Inflammatory macrophage (primary cell): Measurements from ENCODE around the gene POLE.

Experiments used
- DNase-seq, 2 donors: peaks; one replicate each; pipeline ENCODE4 v3.0.0-alpha.2; 2020 to 2022

POLE gene

GRCh38 chr12:132592282-132592970 lies 94.7 kb downstream of the POLE start:
- DNase-seq = no peak

GRCh38 chr12:132591107-132591935 lies 95.8 kb downstream of the POLE start:
- no peak for DNase-seq

DNA sequence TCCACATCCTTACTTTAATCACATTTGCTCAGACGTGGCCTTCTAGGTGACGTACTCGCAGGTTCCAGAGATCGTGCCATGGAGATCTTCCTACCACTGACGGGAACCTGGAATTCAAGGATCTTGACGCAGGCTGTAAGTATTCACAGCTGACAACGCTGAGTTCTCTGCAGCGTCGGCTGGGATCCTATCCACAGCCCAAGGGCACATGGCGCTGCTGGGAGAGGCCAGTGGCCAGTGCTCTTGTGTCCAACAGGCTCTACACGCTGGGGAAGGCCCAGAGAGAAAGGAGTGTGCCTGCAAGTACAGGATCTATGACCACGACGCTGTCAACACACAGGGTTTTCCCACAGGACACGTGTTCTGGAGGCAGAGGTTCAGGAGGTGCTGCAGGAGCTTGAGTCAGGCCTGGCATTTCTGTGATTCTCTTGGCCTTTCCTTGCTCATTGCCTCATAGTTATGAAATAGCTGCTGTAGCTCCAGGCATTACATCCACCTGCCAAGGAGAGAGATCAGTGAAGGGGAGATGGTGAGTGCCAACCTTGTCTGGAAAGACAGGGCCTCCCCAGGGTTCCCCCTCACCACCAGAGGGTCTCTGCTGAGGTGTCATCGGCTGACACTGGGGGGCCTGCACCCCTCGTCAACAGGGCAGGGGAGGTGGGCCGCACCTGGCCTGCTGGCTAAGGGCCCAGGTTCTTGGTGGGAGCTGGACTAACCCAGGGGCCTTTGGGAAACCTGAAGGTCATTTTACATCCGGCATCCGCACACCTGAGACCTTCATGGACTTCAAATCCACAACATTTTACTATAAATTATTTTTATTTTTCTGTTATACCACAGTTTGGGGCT lies 98.1 kb downstream of the POLE start:
- no peak for DNase-seq

DNA sequence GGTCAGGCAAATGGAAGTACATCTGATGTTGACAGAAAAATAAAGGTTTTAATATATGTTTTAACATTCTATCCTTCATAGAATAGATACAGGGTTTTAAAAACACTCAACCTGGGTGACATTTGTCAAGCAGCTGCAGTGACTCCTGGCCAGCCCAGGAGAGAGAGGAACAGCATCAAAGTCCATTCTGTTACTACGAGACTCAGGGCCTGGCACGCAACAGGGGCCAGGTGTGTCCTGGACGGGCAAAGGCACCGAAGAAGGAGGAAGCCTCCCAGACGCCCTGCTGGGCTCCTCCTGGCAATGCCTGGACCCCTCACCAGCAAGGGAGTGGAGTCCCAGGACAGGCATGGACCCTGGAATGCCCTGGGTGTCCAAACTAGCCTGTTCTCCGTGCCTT lies 98.8 kb downstream of the POLE start:
- no peak for DNase-seq

GRCh38 chr12:132587781-132588180 lies 99.4 kb downstream of the POLE start:
- DNase-seq = no peak

- no peak for DNase-seq
These were observed 100.2 kb downstream of the POLE start for GRCh38 chr12:132586929-132587328.

DNA sequence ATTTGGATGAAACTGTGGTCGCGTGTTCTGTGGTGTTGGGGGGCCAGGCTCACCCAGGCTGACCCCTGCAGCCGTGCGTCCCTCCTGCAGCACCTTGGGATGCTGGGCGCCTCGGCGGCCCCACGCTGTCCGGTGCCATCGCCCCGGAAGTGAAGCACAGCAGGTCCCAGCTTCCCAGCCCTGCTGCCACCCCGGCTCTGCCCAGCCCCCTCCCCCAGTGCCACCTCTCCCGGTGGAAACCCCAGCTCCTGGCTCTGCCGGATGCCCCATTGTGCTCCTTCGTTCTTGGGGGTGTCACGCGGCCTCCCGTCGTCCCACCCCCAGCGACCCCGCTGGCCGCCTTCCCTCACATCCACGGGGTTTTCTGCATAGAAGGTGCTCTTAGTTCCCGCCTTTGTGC lies 102.0 kb downstream of the POLE start:
- no peak for DNase-seq

DNA sequence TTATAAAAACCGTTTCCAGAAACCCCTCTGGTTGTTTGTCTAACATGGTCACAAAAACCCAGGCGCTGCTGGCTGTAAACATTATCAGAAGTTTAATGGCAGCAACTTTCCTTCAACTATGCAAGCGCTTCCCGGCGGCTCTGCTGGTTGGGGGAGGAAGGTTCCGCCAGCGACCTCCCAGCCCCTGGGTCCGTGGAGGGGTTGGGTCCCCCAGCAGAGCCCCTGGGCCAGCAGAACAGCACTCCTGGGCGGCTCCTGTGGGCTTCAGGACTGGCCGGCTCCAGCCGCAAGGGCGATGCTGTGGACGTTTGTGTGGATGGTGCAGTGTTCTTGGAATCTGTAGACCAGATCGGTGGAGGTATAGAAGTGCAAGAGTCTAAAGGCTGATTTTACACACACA lies 102.7 kb downstream of the POLE start:
- no peak for DNase-seq

GRCh38 chr12:132583736-132584135 lies 103.4 kb downstream of the POLE start:
- DNase-seq = no peak

DNA sequence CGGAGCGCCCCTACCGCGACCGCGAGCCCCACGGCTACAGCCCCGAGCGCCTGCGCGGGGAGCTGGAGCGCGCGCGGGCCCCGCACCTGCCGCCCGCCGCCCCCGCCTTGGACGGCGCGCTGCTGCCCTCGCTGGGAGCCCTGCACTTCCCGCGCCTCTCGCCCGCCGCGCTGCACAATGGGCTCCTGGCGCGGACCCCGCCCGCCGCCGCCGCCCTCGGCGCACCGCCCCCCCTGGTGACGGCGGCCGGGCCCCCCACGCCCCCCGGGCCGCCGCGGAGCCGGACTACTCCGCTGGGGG lies 103.8 kb downstream of the POLE start:
- DNase-seq = no peak

- no peak for DNase-seq
These were observed 104.3 kb downstream of the POLE start for GRCh38 chr12:132582582-132583410.

GRCh38 chr12:132582058-132582420 lies 105.1 kb downstream of the POLE start:
- no peak for DNase-seq

DNA sequence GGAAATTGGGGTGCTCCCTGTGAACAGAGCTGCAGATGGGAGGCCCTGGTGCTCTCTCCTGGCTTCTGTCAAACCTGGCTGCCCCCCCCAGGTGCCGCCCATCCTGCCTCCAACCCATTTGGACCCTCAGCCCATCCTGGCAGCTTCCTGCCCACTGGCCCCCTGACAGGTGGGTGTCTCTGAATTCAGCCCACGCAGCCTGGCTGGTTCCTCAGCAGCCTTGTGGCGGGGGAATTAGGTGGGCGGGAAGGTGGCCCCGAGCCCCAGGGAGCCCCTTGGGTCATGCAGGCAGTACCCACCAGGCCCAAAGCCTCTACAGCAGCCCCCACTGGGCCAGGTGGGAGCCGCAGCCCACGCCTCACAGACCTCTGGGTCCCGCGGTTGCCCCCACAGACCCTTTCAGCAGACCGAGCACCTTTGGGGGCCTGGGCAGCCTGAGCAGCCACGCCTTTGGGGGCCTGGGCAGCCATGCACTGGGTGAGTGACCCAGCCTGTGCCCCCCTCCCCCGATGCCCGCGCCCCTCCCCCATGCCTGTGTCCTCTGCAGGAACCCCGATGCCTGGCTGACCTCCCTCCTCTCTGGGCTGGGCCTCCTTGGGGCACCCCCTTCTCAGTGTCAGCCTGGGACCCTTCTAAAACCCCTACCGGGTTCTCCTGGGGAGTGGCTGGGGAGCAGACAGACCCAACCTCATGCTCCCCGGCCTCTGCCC lies 105.6 kb downstream of the POLE start:
- no peak for DNase-seq

- DNase-seq = no peak
These were observed 106.3 kb downstream of the POLE start for GRCh38 chr12:132580701-132581292.

DNA sequence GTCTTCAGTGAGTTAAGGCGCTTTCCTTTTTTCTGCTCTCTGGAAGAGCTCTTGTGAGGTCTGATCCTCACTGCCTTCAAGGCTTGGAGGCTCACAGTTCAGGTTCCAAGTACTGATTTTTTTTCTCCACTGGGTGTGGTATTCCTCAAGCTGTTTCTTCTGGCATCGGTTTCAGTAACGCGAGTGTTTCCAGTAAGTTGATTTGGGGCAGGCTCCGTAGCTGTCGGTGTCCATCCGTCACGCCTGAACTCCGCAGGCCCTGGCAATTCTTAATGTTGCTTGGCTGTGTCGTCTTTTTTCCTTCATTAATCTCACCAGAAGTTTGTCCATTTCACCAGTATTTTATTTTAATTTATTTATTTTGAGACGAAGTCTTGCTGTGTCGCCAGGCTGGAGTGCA lies 107.4 kb downstream of the POLE start:
- DNase-seq = no peak

GRCh38 chr12:132578826-132579225 lies 108.3 kb downstream of the POLE start:
- no peak for DNase-seq

GRCh38 chr12:132578118-132578517 lies 109.0 kb downstream of the POLE start:
- DNase-seq = no peak

DNA sequence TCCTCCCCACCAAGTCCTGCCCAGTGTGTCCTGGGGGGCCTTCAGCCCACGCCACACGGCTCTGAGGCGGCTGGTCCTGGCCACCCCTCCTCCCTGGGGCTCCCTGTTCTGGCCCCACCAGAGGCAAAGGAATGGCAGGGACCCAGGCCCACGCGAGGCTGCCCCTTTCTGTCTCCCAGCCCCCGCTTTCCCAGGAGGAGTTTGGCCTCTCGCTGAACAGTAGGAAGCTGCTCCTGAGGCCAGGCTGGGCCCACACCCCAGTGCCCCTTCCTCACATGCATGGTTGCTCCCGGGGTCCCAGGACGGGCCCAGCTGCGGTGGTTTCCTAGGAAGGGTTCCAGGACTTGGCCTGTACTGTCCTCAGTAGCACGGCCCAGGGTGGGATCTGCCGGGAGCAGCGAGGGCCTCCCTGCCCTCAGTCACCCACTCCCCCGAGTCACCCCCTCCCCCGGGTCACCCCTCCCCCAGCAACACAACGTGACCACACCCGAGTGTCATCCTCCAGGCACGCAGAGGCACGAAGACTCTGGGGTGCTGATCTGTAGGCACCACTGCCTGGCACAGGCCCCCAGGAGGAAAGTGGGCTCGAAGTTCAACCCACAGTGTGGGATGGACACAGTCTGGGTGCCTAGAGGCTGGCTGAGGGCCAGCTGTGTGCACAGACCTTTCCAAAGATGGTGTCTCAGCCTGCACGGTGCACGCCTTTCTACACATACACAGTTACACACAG lies 109.8 kb downstream of the POLE start:
- DNase-seq = no peak

DNA sequence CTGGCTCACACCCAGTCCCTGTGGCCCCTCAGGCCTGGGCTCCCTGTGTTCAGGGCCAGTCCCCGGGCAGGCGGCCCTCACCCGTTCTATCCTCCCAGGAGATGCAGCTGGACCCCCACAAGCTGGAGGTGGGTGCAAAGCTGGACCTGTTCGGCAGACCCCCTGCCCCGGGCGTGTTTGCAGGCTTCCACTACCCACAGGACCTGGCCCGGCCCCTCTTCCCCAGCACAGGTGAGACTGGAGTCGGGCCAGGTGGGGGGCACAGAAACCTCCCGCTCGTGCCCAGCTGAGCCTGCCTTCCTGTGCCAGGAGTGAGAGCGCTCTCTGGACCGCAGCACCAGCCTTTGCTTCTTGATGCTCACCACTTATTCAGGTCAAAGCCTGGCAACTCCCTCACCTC lies 110.4 kb downstream of the POLE start:
- DNase-seq = no peak

- no peak for DNase-seq
These were observed 111.5 kb downstream of the POLE start for GRCh38 chr12:132575661-132576060.
